DOHH2 (cell line): Measurements from ENCODE around the gene JPH2.

Experiments
- EZH2phosphoT487 ChIP-seq: fragments of 200-600 bp; sonication (generic); IDR thresholded peaks from 2 replicates; pipeline ENCODE4 v1.6.1; 2017; ENCODE audit warnings: borderline replicate concordance, mild to moderate bottlenecking, antibody characterized with exemption, low read length, moderate library complexity, mixed read lengths
- TF ChIP-seq, protein P1 (sequence below): fragments of 200-600 bp; sonication (generic); IDR thresholded peaks from one replicate; pipeline ENCODE4 v1.5.1; 2014; ENCODE audit warnings: antibody characterized with exemption, mild to moderate bottlenecking, low read depth, low read length; ENCODE audit not compliant: poor library complexity, severe bottlenecking

DNA sequence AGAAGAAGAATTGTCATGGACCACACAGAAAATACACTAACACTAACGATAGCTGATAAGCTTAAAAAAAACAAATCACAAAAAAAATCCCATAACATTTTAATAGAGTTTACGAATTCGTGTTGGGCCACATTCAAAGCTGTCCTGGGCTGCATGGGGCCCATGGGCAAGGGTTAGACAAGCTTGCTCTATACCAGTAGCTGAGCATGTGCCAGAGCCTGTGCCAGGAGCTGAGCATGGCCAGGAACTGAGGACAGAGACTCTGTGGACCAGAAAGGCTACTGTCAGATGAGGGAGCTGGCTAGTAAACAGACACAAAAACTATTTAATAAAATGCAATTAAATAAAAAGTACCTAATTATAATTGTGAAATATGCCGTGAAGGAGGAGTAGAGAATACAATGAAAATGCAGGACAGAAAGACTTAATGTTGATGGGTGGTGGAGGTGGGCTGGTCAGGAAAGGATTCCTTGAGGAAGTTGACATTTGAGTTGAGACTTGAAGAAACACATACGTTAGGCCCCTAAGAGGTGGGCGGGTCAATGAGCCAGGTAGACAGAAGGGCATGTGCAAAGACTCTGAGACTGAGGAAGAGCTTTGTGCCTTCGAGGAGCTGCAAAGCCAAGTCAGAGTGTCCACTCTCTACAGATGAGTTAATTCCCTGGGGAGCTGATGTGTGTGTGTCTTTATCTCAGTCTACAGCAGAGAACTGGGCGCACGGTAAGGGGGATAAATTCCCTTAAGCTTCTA lies 66.1 kb downstream of the JPH2 start:
- TF ChIP-seq, protein P1, sequence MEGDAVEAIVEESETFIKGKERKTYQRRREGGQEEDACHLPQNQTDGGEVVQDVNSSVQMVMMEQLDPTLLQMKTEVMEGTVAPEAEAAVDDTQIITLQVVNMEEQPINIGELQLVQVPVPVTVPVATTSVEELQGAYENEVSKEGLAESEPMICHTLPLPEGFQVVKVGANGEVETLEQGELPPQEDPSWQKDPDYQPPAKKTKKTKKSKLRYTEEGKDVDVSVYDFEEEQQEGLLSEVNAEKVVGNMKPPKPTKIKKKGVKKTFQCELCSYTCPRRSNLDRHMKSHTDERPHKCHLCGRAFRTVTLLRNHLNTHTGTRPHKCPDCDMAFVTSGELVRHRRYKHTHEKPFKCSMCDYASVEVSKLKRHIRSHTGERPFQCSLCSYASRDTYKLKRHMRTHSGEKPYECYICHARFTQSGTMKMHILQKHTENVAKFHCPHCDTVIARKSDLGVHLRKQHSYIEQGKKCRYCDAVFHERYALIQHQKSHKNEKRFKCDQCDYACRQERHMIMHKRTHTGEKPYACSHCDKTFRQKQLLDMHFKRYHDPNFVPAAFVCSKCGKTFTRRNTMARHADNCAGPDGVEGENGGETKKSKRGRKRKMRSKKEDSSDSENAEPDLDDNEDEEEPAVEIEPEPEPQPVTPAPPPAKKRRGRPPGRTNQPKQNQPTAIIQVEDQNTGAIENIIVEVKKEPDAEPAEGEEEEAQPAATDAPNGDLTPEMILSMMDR, result no peak
- TF ChIP-seq EZH2phosphoT487, result no peak
